ENCODE measurements around the gene KRTAP9-7.

KRTAP9-7 gene

GRCh38 chr17:41278176-41278955, 2.9 kb downstream of the KRTAP9-7 start:
- no peak for DNase-seq

DNA sequence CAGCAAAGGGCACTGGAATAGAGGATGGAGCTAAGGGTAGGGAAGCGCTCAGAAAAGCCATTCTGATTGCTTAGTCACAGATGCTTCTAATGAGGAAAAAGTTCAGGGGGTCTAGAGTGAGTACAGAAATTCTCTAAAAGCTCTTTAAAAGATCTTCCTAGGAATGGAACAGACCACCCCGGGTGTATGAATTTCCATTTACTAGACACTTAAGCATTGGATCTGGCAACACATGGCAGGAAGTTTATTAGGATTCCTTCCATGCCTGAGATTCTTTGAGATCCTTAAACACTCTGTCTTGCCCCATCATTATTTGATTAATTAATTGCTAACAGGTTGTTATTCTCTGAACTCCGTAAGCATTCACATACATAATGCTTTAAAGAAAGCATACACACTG, 8.5 kb downstream of the KRTAP9-7 start:
- no peak for DNase-seq

DNA sequence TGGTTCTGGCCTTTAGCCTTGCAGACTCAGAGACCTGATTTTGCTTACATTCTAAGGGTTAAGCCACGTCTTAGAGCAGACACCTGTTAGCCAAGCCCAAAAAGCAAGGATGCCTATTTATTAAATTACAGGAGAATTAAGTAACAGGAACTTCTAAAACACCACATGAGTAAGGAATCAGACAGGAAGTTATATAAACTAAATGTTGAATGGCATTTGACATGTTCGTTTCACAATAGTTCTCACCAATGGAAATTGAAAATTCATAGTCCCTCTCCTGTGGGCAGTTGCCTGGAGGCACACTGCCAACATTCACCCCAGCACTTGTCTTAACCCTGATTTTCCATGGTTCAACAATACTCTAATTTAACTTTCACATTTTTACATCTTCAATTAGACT, 9.0 kb downstream of the KRTAP9-7 start:
- DNase-seq = no peak

DNA sequence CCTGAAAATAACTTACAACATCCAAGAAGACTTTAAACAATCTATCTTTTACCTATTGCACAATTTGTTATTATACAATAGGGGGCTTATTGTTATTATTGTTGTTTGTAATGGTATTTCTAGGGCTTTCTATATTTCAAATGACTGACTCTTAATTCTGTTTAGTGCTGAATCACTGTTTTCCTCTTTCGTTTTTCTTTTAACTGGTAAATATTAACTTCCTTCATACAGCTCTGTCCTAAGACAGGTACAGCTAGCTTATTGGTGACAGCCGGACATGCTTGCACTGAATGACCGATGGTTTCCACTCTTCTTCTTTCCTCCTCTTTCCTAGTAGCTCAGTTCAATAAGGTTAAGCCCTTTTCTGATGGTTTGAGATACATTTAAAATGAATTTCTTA, 11.6 kb downstream of the KRTAP9-7 start:
- no peak for DNase-seq

- DNase-seq = no peak
These were observed 18.5 kb downstream of the KRTAP9-7 start for GRCh38 chr17:41294016-41294415.

DNA sequence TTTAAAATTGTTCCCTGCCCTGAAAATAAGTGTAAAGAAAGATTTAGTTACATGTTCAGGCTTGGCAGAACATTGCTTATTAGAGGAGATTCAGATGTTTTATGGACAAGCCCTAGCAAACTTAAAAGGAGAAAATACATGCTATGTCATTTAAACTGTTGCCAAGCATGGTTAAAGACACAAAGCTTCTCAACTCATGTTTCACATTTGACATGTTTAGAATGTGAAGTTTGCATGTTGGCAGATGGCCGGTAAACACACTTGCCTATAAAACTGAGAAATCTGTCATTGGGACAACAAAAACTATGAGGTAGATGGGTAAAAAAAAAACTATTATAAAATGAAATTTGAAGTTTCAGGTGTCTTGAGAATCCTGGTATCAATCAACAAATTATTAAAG, 21.3 kb downstream of the KRTAP9-7 start:
- no peak for DNase-seq

DNA sequence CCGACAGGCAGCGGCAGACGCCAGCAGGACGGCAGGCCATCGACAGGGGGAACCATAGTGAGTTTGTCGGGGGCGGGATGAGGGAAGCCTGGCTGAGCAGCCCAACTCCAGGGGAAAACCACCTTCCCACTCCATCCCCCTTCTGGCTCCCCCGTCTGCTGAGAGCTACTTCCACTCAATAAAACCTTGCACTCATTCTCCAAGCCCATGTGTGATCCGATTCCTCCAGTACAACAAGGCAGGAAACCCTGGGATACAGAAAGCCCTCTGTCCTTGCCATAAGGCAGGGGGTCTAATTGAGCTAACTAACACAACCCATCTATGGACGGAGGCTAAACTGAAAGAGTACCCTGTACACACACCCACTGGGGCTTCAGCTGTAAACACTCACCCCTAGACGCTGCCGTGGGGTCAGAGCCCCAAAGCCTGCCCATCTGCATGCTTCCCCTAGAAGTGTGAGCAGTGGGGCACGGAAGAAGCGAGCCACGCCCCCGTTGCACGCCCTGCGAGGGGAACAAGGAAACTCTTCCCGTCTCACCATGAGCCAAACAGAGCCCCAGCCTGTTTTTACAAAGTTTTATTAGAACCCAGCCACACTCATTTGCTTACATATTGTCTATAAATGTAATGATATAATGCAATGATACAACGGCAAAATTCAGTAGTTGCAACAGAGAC, 23.1 kb downstream of the KRTAP9-7 start:
- DNase-seq = no peak

- no peak for DNase-seq
These were observed 25.8 kb downstream of the KRTAP9-7 start for GRCh38 chr17:41301204-41301790.

DNA sequence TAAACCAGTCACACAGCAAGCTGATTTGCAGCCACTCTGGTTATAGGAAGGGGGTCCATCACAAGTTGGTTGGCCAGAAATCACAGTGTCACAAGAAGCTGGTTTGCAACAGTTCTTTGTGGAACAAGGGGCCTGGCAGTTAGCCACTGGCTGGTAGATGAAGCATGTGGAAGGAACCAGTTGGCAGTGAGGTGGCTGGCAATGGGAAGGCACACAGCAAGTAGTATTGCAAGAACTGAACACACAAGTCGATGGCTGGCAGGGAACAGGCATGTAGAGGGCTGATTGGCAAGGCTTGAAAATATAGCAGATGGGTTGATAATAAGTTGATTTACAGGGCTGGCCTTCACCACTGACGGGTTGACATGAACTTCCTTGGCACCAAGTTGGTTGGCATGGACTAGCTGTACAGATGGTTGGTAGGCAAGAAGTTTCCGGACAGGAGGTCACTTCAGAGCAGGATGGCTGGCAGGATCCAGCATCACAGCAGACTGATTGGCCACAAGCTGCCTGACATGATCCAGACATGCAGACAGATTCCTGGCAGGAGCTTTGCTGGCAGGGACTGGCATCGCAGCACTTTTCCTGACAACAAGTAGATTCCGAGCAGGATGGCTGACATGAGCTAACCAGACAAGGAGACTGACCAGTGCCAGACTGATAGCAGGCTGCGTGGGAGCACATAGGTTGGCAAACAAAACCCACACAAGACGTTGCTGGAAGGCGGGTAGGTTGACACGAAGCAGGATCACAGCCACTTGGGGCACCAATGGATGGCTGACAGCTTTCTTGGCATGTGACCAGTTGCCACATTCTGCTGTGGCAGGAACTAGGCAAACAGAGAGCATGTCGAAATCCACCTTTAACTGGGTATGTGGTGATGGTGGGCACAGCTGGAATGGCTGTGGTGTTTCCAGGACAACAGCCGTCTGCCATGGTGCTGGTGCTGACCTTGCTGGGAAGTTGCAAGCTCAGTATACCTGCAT, 26.7 kb downstream of the KRTAP9-7 start, which contains the start of gene KRTAP29-1:
Gene KRTAP29-1 (minus strand): TSS at position 936 of the 986 bp plus-strand sequence. CDS start 0 bp downstream, at position 936.
- no peak for DNase-seq

DNA sequence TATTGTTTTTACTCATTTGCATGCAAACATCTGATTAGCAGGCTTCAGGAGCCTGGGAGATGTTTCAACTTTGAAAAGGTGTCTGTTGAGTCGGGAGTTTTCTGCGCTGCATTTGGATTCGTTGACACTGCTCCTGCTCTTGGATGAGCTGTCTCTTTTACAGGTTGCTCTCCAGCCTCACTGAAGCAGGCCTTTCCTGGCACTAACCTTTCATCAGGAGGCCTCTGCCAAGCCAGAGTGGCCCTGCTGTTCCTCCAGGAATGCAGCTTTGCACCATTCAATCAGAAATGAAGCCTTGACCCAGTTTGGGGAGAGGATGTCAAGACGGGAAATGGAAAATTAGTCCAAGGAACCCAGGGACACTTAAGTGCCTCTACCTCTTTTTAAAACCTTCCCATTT, 27.5 kb downstream of the KRTAP9-7 start:
- no peak for DNase-seq

DNA sequence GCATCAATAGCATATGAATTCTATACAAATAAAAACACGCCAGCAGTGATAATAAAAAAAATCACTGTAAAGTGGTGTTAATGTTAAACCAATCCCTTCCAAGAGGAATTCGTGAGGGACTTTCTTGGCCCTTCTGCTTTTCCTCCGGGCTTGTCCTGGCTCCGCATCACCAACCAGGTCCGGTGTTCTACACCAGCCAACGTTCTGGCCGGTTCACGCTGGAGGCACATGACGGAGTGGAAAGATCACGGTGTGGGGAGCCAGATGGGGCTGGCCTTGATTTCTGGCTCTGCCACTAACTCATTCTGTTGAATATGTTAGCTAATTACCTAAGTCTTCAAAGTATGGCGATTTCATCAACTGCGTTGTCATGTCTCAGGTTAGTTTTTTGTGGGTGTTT, 28.6 kb downstream of the KRTAP9-7 start:
- DNase-seq = no peak

- DNase-seq = no peak
These were observed 32.1 kb downstream of the KRTAP9-7 start for GRCh38 chr17:41307647-41308046.

DNA sequence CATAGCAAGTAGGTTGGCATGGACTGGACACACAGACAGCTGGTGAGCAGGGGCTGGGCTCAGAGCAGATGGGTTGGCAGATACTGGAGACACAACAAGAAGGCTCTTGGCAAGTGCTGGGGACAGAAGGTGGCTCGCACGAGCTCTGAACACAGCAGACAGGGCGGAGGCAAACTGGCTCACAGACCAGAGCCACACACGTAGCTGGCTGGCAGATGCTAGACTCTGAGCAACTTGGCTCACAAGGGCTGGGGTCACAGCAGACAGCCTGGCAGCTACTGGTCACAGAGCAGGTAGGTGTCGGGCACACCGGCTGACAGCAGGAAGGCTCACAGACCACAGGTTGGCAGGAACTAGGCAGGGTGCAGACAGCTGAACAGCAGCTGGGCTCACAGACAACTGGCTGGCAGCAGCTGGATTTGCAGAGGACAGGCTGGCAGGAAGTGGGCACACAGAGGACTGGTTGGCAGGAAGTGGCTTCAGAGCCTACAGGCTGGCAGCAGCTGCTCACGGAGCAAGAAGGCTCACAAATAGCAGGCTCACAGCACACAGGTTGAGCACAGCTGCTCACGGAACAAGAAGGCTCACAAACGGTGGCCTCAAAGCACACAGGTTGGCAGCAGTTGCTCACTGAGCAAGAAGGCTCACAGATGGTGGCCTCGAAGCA, 32.9 kb downstream of the KRTAP9-7 start:
- peak; percentile 37 for DNase-seq

- no peak for DNase-seq
These were observed 33.4 kb downstream of the KRTAP9-7 start, which contains the start of gene KRTAP16-1 for GRCh38 chr17:41308918-41309359. TSS of gene KRTAP16-1 (minus strand) at chr17:41309309. CDS start at chr17:41309253, 56 bp downstream.

DNA sequence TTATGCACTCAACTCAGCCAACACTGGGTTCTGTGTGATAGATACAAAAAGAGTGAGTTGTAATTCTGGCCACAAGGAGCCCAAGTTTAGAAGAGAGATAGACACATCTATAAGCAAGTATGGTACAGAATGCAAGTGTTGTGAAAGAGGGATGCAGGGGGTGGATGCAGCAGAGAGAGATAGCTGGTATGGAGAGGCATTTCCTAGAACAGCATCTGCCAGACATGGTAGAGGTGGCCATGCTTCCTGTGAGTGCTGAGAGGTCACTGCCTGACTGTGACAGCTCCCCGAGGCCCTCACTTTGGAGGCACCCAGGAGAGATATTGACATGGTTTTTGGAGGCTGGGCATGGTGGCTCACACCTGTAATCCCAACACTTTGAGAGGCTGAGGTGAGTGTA, 35.6 kb downstream of the KRTAP9-7 start:
- DNase-seq = no peak

DNA sequence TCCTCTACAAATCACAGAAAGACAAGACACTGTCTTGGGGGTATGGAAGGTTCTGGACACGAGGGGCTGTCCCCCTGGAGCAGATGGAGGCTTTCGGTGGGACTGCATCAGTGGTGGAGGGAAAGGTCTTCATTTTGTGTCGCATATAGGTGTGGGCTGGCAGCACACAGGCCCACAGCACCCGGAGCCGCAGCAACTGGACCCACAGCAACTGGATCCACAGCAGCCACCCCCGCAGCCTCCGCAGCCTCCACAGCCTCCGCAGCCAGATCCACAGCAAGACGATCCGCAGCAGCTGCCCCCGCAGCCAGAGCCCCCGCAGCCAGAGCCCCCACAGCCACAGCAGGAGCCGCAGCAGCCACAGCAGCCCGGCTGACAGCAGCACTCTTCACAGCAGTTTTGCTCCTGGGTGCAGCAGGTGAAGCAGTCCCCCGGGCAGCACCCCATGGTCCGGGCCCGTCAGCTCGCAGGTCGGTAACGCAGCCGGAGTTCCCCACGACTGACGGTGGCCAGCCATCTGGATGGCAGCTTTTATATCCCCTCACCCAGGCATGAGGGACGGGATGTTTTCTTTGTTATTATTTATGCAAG, 39.8 kb downstream of the KRTAP9-7 start, which contains the start of gene KRTAP17-1:
Gene KRTAP17-1 (minus strand): TSS at position 507 of the 591 bp plus-strand sequence. CDS start 60 bp downstream, at position 447.
- no peak for DNase-seq

GRCh38 chr17:41315814-41316445, 40.4 kb downstream of the KRTAP9-7 start:
- DNase-seq = no peak

GRCh38 chr17:41318231-41318630, 42.7 kb downstream of the KRTAP9-7 start:
- DNase-seq = no peak

- no peak for DNase-seq
These were observed 46.8 kb downstream of the KRTAP9-7 start for GRCh38 chr17:41322094-41322902.
